ENCODE data around the gene ASXL3. TPM values are rescaled to one million over a fixed set of nuclear protein-coding genes. Genes with fewer than 3 reads are reported as not detected.

ASXL3 gene
- total RNA-seq, 2 experiments from 2014 or later, result not detected

GRCh38 chr18:33673689-33674088 is 95.7 kb downstream of the ASXL3 start:
- no peaks in the 10 kb centered on the region for H3K27me3 Mint-ChIP-seq
- no peaks in the 10 kb centered on the region for H3K4me1 Mint-ChIP-seq (ENCODE audit: low read depth)
- CTCF ChIA-PET, result no interaction called here
- POLR2A ChIA-PET, result no interaction called here
- intact Hi-C loops (cut with micrococcal nuclease), result no loop called here
- DNase-seq, result no peak
- H3K4me3 Mint-ChIP-seq, result no peak overlapping the region
- H3K27ac Mint-ChIP-seq, result no peak overlapping the region
- no peaks in the 10 kb centered on the region for H3K36me3 Mint-ChIP-seq
- peaks cover 11% of the 10 kb centered on the region for H3K9me3 Mint-ChIP-seq

GRCh38 chr18:33676593-33676992 is 98.6 kb downstream of the ASXL3 start:
- Mint-ChIP-seq H3K9me3 (peaks cover 11% of the 10 kb centered on the region), H3K27me3 (no peaks in the 10 kb centered on the region), H3K4me1 (ENCODE audit: low read depth) (no peaks in the 10 kb centered on the region), H3K4me3 (no peak overlapping the region), H3K36me3 (no peaks in the 10 kb centered on the region), H3K27ac (no peak overlapping the region)
- ChIA-PET CTCF (no interaction called here), POLR2A (no interaction called here)
- no peak for DNase-seq
- intact Hi-C loops (cut with micrococcal nuclease), result no loop called here

- H3K4me3 Mint-ChIP-seq, result no peak overlapping the region
- peaks cover 11% of the 10 kb centered on the region for H3K9me3 Mint-ChIP-seq
- no peak for DNase-seq
- intact Hi-C loops (cut with micrococcal nuclease), result no loop called here
- H3K4me1 Mint-ChIP-seq (ENCODE audit: low read depth), result no peaks in the 10 kb centered on the region
- POLR2A ChIA-PET, result no interaction called here
- H3K27ac Mint-ChIP-seq, result no peak overlapping the region
- CTCF ChIA-PET, result no interaction called here
- H3K36me3 Mint-ChIP-seq, result no peaks in the 10 kb centered on the region
- no peaks in the 10 kb centered on the region for H3K27me3 Mint-ChIP-seq
Measured at GRCh38 chr18:33677891-33678290, 99.9 kb downstream of the ASXL3 start.

GRCh38 chr18:33682436-33682835 is 104.4 kb downstream of the ASXL3 start:
- intact Hi-C loops (cut with micrococcal nuclease), result no loop called here
- POLR2A ChIA-PET, result no interaction called here
- peaks cover 15% of the 10 kb centered on the region for H3K9me3 Mint-ChIP-seq
- DNase-seq, result no peak
- no peak overlapping the region for H3K27ac Mint-ChIP-seq
- H3K36me3 Mint-ChIP-seq, result no peaks in the 10 kb centered on the region
- no peaks in the 10 kb centered on the region for H3K27me3 Mint-ChIP-seq
- no peaks in the 10 kb centered on the region for H3K4me1 Mint-ChIP-seq (ENCODE audit: low read depth)
- CTCF ChIA-PET, result no interaction called here
- no peak overlapping the region for H3K4me3 Mint-ChIP-seq

GRCh38 chr18:33694593-33694992 is 116.6 kb downstream of the ASXL3 start:
- Mint-ChIP-seq H3K27me3 (no peaks in the 10 kb centered on the region), H3K36me3 (no peaks in the 10 kb centered on the region), H3K9me3 (peaks cover 6% of the 10 kb centered on the region), H3K4me3 (no peak overlapping the region), H3K4me1 (ENCODE audit: low read depth) (no peaks in the 10 kb centered on the region), H3K27ac (no peak overlapping the region)
- intact Hi-C loops (cut with micrococcal nuclease), result no loop called here
- ChIA-PET POLR2A (no interaction called here), CTCF (no interaction called here)
- no peak for DNase-seq

- H3K27ac Mint-ChIP-seq, result no peak overlapping the region
- ChIA-PET CTCF (no interaction called here), POLR2A (no interaction called here)
- no peak for DNase-seq
- intact Hi-C loops (cut with micrococcal nuclease), result no loop called here
- no peak overlapping the region for H3K4me3 Mint-ChIP-seq
- H3K4me1 Mint-ChIP-seq (ENCODE audit: low read depth), result no peaks in the 10 kb centered on the region
- H3K36me3 Mint-ChIP-seq, result no peaks in the 10 kb centered on the region
- H3K9me3 Mint-ChIP-seq, result peaks cover 6% of the 10 kb centered on the region
- H3K27me3 Mint-ChIP-seq, result no peaks in the 10 kb centered on the region
Measured at GRCh38 chr18:33696332-33697162, 118.5 kb downstream of the ASXL3 start.

GRCh38 chr18:33697498-33697897 is 119.5 kb downstream of the ASXL3 start:
- intact Hi-C loops (cut with micrococcal nuclease), result no loop called here
- H3K4me1 Mint-ChIP-seq (ENCODE audit: low read depth), result no peaks in the 10 kb centered on the region
- CTCF ChIA-PET, result no interaction called here

GRCh38 chr18:33699372-33699771 is 121.4 kb downstream of the ASXL3 start:
- Mint-ChIP-seq H3K27ac (no peak overlapping the region), H3K4me3 (no peak overlapping the region), H3K36me3 (no peaks in the 10 kb centered on the region), H3K27me3 (no peaks in the 10 kb centered on the region), H3K9me3 (peaks cover 2% of the 10 kb centered on the region), H3K4me1 (ENCODE audit: low read depth) (no peaks in the 10 kb centered on the region)
- POLR2A ChIA-PET, result no interaction called here
- no peak for DNase-seq
- CTCF ChIA-PET, result no interaction called here
- intact Hi-C loops (cut with micrococcal nuclease), result no loop called here

More at GRCh38 chr18:33697498-33697897, 119.5 kb downstream of the ASXL3 start:
- no peak for DNase-seq
- Mint-ChIP-seq H3K9me3 (peaks cover 6% of the 10 kb centered on the region), H3K4me3 (no peak overlapping the region), H3K27ac (no peak overlapping the region), H3K36me3 (no peaks in the 10 kb centered on the region), H3K27me3 (no peaks in the 10 kb centered on the region)
- POLR2A ChIA-PET, result no interaction called here

GRCh38 chr18:33700513-33700976 is 122.5 kb downstream of the ASXL3 start:
- no peak overlapping the region for H3K4me3 Mint-ChIP-seq
- no peaks in the 10 kb centered on the region for H3K27me3 Mint-ChIP-seq
- H3K27ac Mint-ChIP-seq, result no peak overlapping the region
- H3K36me3 Mint-ChIP-seq, result no peaks in the 10 kb centered on the region
- H3K9me3 Mint-ChIP-seq, result peaks cover 2% of the 10 kb centered on the region
- POLR2A ChIA-PET, result no interaction called here
- no peak for DNase-seq
- H3K4me1 Mint-ChIP-seq (ENCODE audit: low read depth), result no peaks in the 10 kb centered on the region
- CTCF ChIA-PET, result no interaction called here
- intact Hi-C loops (cut with micrococcal nuclease), result no loop called here

- POLR2A ChIA-PET, result no interaction called here
- intact Hi-C loops (cut with micrococcal nuclease), result no loop called here
- CTCF ChIA-PET, result no interaction called here
Measured at GRCh38 chr18:33702625-33703024, 124.6 kb downstream of the ASXL3 start.

GRCh38 chr18:33706391-33706790 is 128.4 kb downstream of the ASXL3 start:
- Mint-ChIP-seq H3K27ac (no peak overlapping the region), H3K9me3 (peaks cover 4% of the 10 kb centered on the region), H3K4me3 (no peak overlapping the region), H3K4me1 (ENCODE audit: low read depth) (no peaks in the 10 kb centered on the region), H3K36me3 (no peaks in the 10 kb centered on the region), H3K27me3 (no peaks in the 10 kb centered on the region)
- ChIA-PET CTCF (no interaction called here), POLR2A (no interaction called here)
- no peak for DNase-seq
- intact Hi-C loops (cut with micrococcal nuclease), result no loop called here

More at GRCh38 chr18:33702625-33703024, 124.6 kb downstream of the ASXL3 start:
- Mint-ChIP-seq H3K27ac (no peak overlapping the region), H3K9me3 (peaks cover 6% of the 10 kb centered on the region), H3K4me1 (ENCODE audit: low read depth) (no peaks in the 10 kb centered on the region), H3K36me3 (no peaks in the 10 kb centered on the region), H3K4me3 (no peak overlapping the region), H3K27me3 (no peaks in the 10 kb centered on the region)
- DNase-seq, result no peak

GRCh38 chr18:33708876-33709275 is 130.9 kb downstream of the ASXL3 start:
- H3K36me3 Mint-ChIP-seq, result no peaks in the 10 kb centered on the region
- H3K27ac Mint-ChIP-seq, result no peak overlapping the region
- DNase-seq, result no peak
- ChIA-PET CTCF (no interaction called here), POLR2A (no interaction called here)
- intact Hi-C loops (cut with micrococcal nuclease), result no loop called here
- peaks cover 4% of the 10 kb centered on the region for H3K9me3 Mint-ChIP-seq
- no peak overlapping the region for H3K4me3 Mint-ChIP-seq
- no peaks in the 10 kb centered on the region for H3K27me3 Mint-ChIP-seq
- no peaks in the 10 kb centered on the region for H3K4me1 Mint-ChIP-seq (ENCODE audit: low read depth)

- H3K9me3 Mint-ChIP-seq, result peaks cover 7% of the 10 kb centered on the region
- DNase-seq, result no peak
- no peaks in the 10 kb centered on the region for H3K27me3 Mint-ChIP-seq
- no peaks in the 10 kb centered on the region for H3K4me1 Mint-ChIP-seq (ENCODE audit: low read depth)
- H3K36me3 Mint-ChIP-seq, result no peaks in the 10 kb centered on the region
- H3K27ac Mint-ChIP-seq, result no peak overlapping the region
- intact Hi-C loops (cut with micrococcal nuclease), result no loop called here
- no peak overlapping the region for H3K4me3 Mint-ChIP-seq
- ChIA-PET CTCF (no interaction called here), POLR2A (no interaction called here)
Measured at GRCh38 chr18:33710269-33710668, 132.2 kb downstream of the ASXL3 start.

Measured in activated CD4-positive, alpha-beta memory T cell treated with anti-CD3 and anti-CD28 coated beads for 36 hours (primary cell).